ENCODE measurements around the gene ZNF24.

ZNF24 gene

GRCh38 chr18:35343936-35344735 is at the start of gene ZNF24:
Gene ZNF24 (minus strand): TSS chr18:35344420. CDS start chr18:35340650, 3,770 bp downstream.
- peak; percentile 78 for DNase-seq

- no peak for DNase-seq
These were observed 49.5 kb upstream of the ZNF24 start for GRCh38 chr18:35393716-35394115.

- no peak for DNase-seq
These were observed 48.2 kb upstream of the ZNF24 start for GRCh38 chr18:35392375-35392774.

DNA sequence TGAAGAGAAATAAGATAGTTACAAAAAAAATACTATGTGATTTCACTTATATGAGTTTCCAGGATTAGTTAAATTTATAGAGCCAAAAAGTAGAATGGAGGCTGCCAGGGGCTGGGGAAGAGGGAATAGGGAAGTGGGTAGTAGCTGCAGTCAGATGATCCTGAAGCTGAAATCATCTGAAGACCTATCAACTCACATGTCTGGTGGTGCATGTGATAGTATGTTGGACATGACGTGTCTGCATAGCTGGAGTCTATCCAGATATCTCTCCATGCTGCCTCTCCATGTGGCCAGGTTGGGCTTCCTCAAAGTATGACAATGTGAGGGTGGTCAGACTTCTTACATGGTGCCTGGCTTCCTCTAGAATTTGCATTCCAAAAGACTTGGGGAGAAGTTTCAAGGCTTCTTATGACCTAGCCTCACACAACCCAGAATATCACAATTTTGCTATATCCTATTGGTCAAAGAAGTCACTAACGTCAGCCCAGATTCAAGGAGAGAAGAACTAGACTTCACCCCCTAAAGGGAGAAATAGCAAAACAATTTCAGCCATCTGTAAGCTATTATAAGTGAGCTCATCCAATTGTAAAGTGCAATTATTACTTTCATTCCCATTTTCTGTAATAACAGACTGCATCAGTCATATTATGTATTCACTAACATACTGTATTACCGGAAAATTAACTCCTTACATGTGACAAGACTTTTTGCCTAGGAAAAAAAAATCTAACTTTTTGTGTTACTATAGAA is 46.9 kb upstream of the ZNF24 start:
- no peak for DNase-seq

DNA sequence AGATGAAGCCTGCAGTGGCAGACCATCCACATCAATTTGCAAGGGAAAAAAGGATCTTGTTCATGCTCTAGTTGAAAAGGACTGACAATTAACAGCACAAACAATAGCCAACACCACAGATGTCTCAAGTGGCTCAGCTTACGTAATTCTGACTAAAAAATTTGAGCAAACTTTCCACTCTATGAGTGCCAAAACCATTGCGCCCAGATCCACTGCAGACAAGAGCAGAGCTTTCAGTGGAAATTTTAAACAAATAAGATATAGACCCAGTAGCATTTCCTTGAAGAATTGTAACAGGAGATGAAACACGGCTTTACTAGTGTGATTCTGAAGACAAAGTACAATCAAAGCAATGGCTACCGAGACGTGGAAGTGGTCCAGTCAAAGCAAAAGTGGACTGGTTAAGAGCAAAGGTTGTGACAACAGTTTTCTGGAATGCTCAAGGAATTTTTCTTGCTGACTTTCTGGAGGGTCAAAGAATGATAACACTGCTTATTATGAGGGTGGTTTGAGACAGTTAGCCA is 44.9 kb upstream of the ZNF24 start:
- no peak for DNase-seq

- DNase-seq: no peak
These were observed 42.9 kb upstream of the ZNF24 start for GRCh38 chr18:35387152-35387571.

- peak; percentile 20 for DNase-seq
These were observed 42.4 kb upstream of the ZNF24 start for GRCh38 chr18:35386600-35387100.

GRCh38 chr18:35383136-35383535 is 38.9 kb upstream of the ZNF24 start:
- no peak for DNase-seq

- no peak for DNase-seq
These were observed 35.2 kb upstream of the ZNF24 start for GRCh38 chr18:35379421-35379820.

DNA sequence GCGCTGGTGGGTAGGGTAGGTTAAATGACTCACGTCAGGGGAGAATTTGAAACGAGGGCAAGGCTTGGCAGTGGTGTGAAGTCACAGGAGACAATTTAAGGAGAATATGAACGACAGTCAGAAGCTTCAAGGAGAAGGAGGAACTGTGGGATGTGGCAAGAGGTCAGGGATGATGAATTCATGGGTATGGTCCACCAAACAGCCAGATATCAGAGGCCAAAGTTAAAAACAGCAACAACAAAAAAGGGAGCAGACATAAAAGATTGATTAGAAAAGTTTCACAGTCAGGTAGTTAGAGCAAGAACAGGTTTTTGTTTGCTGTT is 34.3 kb upstream of the ZNF24 start:
- DNase-seq: no peak

DNA sequence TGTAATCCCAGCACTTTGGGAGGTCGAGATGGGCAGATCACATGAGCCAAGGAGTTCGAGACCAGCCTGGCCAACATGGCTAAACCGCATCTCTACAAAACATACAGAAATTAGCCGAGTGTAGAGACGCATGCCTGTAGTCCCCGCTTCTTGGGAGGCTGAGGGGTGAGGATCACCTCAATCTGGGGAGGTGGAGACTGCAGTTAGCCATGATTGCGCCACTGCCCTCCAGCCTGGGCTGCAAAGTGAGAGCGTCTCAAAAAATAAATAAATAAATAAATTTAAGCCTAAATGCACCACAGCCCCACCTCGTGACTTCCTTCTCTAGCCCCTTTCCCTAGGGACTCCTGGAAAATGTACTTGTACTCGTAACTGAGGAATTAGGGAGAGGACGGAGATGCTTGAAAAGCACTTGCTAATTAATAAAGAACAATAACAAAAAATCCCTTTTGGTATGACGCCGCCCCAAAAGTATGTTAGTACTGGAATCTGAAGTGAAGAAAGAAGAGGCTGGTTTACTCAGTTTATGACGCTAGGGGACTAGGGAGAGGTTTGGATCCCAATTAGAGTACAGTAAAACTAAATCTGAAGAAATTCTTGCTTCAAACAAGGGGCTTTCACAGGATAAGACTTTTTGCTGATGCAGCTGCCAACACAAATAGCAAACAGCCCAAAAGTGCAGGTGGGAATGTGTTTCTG is 33.8 kb upstream of the ZNF24 start:
- no peak for DNase-seq

GRCh38 chr18:35376742-35377695 is 32.8 kb upstream of the ZNF24 start, which contains the start of gene ZNF396:
Gene ZNF396 (minus strand): TSS chr18:35377337. CDS start chr18:35374292, 3,045 bp downstream.
- peak; percentile 14 for DNase-seq

GRCh38 chr18:35376393-35376741 is 32.1 kb upstream of the ZNF24 start:
- no peak for DNase-seq

DNA sequence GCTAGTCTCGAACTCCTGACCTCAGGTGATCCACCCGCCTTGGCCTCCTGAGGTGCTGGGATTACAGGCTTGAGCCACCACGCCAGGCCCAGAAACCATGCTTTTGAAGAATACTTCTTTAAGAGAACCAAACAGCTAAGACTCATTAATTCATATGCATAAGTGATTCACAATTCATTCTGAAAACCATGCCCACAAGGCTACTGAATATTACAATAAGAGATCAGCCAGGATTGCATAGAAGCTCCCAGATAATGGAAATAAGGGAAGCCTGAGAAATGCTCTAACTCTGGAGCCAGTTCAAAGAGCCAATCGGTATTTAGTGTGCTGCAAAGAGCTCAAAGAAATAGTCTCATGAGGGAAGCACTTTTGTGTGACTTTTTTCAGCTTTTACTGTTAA is 30.5 kb upstream of the ZNF24 start:
- no peak for DNase-seq

DNA sequence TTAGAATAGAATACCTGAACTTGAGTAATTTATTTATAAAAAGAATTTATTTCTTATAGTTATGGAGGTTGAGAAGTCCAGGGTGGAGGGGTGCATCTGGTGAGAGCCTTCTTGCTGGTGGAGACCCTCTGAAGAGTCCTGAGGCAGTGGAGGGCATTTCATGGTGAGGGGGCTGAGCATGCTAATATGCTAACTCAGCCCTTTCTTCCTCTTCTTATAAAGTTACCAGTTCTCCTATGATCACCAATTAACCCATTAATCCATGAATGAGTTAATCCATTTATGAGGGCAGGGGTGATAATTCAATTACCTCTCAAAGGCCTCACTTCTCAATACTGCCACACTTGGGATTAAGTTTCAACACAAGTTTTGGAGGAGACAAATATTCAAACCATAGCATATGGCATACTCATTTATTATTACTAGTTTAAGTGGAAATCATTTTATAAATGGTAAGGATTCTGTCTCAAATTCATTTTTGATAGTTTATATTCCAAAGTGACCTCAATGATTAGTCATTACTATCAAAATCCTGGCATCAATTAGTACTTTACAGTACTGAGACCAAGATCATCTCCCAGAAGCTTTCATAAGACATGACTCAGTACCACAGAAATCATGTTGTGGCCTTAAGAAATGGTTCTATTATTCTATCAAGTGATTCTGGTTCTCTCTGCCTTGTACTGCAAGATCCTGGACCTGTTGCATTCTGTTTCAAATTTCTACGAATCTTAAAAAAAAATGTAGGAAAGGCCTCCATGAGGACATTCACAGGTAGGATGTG is 27.4 kb upstream of the ZNF24 start:
- DNase-seq: no peak

DNA sequence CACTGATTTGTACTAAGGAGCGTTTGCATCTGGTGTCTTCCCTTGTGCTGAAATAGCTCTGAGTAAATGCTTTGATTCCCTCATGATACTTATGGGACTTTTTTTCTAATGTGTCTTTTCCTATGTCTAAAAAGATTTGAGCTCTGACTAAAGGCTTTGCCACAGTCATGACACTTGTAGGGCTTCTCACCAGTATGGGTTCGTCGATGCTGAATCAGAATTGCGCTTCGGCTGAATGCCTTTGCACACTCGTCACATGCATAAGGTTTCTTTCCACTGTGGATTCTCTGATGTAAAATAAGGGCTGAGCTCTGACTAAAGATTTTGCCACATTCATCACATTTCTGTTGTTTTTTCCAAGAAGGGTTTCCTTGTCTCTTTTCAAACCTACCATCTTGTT is 24.9 kb upstream of the ZNF24 start:
- DNase-seq: no peak

DNA sequence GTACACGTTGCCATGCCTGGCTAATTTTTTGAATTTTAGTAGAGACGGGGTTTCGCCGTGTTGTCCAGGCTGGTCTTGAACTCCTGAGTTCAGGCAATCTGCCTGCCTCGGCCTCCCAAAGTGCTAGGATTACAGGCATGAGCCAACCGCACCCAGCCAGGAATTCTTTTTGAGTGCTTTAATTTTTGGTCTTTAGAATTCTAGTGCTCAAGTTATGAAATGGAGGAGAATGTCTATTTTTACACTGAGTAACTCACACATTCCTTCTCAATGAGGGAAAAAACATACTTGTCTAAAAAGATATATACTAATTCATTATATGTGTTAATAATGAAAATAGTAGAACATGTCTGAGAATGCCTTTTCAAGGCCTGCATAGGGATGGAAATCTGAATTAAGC is 24.4 kb upstream of the ZNF24 start:
- DNase-seq: no peak

DNA sequence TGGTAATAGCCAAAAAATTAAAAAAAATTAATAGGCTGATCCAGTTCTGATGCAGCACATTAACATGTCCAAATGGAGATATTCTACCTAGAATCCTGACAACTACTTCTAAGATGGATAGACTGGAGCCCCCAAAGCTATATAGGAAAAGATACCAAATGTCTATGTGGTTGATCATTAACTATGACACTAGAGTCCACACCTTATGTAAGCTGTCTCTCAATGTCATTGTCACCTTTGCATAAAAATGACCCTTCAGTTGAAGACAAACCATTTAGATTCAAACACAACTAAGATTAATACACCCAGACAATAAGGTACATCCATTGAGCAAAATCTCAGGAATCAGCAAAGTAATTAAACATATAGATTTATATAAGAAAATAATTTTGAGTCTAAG is 18.3 kb upstream of the ZNF24 start:
- no peak for DNase-seq

DNA sequence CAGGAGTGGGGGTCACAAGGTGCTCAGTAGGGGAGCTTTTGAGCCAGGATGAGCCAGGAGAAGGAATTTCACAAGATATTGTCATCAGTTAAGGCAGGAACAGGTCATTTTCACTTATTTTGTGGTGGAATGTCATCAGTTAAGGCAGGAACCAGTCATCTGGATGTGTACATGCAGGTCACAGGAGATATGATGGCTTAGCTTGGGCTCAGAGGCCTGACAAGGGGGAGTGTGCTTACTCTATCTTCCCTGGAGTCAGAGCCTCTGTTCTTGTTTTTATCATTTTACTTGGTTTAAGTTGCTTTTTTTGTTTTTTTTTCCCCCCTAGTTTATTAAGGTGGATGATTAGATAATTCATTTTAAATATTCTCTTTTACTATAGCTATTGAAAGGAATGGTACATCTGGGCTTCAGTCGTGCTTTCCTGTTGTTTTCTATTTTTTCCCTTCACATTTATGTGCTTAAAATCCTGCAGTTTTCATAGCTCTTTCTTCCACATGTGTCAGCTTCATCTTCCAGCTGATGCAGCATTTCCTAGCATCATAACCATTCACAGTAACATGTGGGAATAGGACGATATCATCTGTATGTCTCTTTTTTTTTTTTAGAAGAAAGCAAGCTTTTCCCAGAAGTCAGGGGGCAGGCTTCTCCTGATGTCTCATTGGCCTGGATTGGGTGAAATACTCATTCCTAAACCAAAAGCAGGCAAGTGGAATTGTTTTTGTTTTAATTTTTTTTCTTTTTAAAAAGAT is 17.5 kb upstream of the ZNF24 start:
- no peak for DNase-seq

- no peak for DNase-seq
These were observed 11.0 kb upstream of the ZNF24 start for GRCh38 chr18:35355140-35355618.

All from NCI-H2081 treated with DMSO at 0.1 percent for 48 hours (cell line).